Activated naive CD4-positive, alpha-beta T cell treated with anti-CD3 and anti-CD28 coated beads, Interleukin-2, amount 10 ng/mL, durations not matched to agents 7 days and 5 days (primary cell): Measurements from ENCODE around the gene TOX2.

ENCODE experiments used
- CTCF ChIA-PET: fragments of 350-600 bp; sonication (Branson Sonifier 250); formaldehyde crosslinking; loops from one replicate; lab custom pipeline; 2021; ENCODE audit warnings: antibody characterized with exemption; lab: Charles Lee
- DNase-seq: peaks from one replicate; pipeline ENCODE4 v3.0.0-alpha.2; 2020
- H3K27ac Mint-ChIP-seq: one replicate; pipeline ENCODE4 v1.8.0; 2021; ENCODE audit warnings: mild to moderate bottlenecking, moderate library complexity, mixed read lengths
- H3K27me3 Mint-ChIP-seq: one replicate; pipeline ENCODE4 v1.8.0; 2021; ENCODE audit warnings: mild to moderate bottlenecking, mixed read lengths
- H3K36me3 Mint-ChIP-seq: one replicate; pipeline ENCODE4 v1.8.0; 2021; ENCODE audit warnings: mixed read lengths
- H3K4me1 Mint-ChIP-seq: one replicate; pipeline ENCODE4 v1.8.0; 2021; ENCODE audit warnings: mixed read lengths
- H3K4me3 Mint-ChIP-seq: one replicate; pipeline ENCODE4 v1.8.0; 2021; ENCODE audit warnings: mild to moderate bottlenecking, moderate library complexity, mixed read lengths
- H3K9me3 Mint-ChIP-seq: one replicate; pipeline ENCODE4 v1.8.0; 2021; ENCODE audit warnings: mixed read lengths

The TOX2 gene

GRCh38 chr20:43949741-43950618 is 35.3 kb downstream of the TOX2 start:
- Mint-ChIP-seq H3K27me3 (peaks cover 80% of the 10 kb centered on the region), H3K27ac (peak overlapping the region; percentile 50), H3K4me3 (peak overlapping the region; percentile 34), H3K4me1 (peaks cover 77% of the 10 kb centered on the region), H3K36me3 (no peaks in the 10 kb centered on the region), H3K9me3 (no peaks in the 10 kb centered on the region)
- CTCF ChIA-PET, result interaction anchor here (1.0 to 2.2 kb wide), 4 partner anchors 9 to 110 kb away, joined by 3 to 5 read pairs (median 4); no protein-coding TSS in a partner anchor
- DNase-seq, result peak; percentile 89

- no peak overlapping the region for H3K4me3 Mint-ChIP-seq
- no peak for DNase-seq
- H3K9me3 Mint-ChIP-seq, result peaks cover 16% of the 10 kb centered on the region
- CTCF ChIA-PET, result interaction anchor here (0.8 to 2.0 kb wide), 5 partner anchors 14 to 203 kb away, joined by 3 to 5 read pairs (median 4); no protein-coding TSS in a partner anchor
- H3K4me1 Mint-ChIP-seq, result peaks cover 81% of the 10 kb centered on the region
- peaks cover 12% of the 10 kb centered on the region for H3K36me3 Mint-ChIP-seq
- H3K27me3 Mint-ChIP-seq, result peaks cover 58% of the 10 kb centered on the region
- H3K27ac Mint-ChIP-seq, result no peak overlapping the region
Observed at GRCh38 chr20:43953919-43954592, 39.4 kb downstream of the TOX2 start.

GRCh38 chr20:43954704-43955061 is 40.0 kb downstream of the TOX2 start:
- Mint-ChIP-seq H3K4me1 (peaks cover 81% of the 10 kb centered on the region), H3K36me3 (peaks cover 12% of the 10 kb centered on the region), H3K9me3 (peaks cover 16% of the 10 kb centered on the region), H3K27ac (no peak overlapping the region), H3K27me3 (peaks cover 53% of the 10 kb centered on the region), H3K4me3 (no peak overlapping the region)
- CTCF ChIA-PET, result interaction anchor here (0.8 to 2.0 kb wide), 4 partner anchors 15 to 204 kb away, joined by 4 to 5 read pairs (median 4); no protein-coding TSS in a partner anchor
- no peak for DNase-seq

- Mint-ChIP-seq H3K4me1 (peaks cover 81% of the 10 kb centered on the region), H3K36me3 (peaks cover 12% of the 10 kb centered on the region), H3K9me3 (peaks cover 16% of the 10 kb centered on the region), H3K27ac (no peak overlapping the region), H3K4me3 (no peak overlapping the region), H3K27me3 (peaks cover 48% of the 10 kb centered on the region)
- DNase-seq, result peak; percentile 49
- CTCF ChIA-PET, result interaction anchor here (0.8 to 2.0 kb wide), 4 partner anchors 15 to 204 kb away, joined by 4 to 5 read pairs (median 4); no protein-coding TSS in a partner anchor
Observed at GRCh38 chr20:43955062-43955749, 40.6 kb downstream of the TOX2 start.

- H3K36me3 Mint-ChIP-seq, result peaks cover 12% of the 10 kb centered on the region
- H3K4me1 Mint-ChIP-seq, result peaks cover 79% of the 10 kb centered on the region
- peak overlapping the region; percentile 30 for H3K27ac Mint-ChIP-seq
- no peak for DNase-seq
- H3K9me3 Mint-ChIP-seq, result peaks cover 16% of the 10 kb centered on the region
- CTCF ChIA-PET, result interaction anchor here (0.6 kb wide), 1 partner anchor 355 kb away, joined by 3 read pairs; no protein-coding TSS in a partner anchor
- H3K27me3 Mint-ChIP-seq, result peaks cover 52% of the 10 kb centered on the region
- no peak overlapping the region for H3K4me3 Mint-ChIP-seq
Observed at GRCh38 chr20:43955750-43956191, 41.1 kb downstream of the TOX2 start.

DNA sequence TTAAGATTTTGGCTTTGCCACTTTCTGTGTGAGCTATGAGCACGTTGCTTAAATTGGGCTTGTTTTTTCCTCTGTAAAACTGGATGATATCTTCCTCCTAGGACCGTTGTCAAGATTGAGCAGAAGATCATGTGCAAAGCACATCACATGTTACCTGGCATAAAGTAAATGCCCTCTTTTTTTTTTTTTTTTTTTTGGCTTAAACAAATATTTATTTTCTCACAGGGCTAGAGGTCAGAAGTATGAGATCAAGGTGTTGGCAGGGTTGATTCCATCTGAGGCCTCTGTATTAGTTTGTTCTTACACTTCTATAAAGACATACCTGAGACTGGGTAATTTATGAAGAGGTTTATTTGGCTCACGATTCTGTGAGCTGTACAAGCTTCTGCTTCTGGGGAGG is 42.7 kb downstream of the TOX2 start:
- no peak overlapping the region for H3K27ac Mint-ChIP-seq
- H3K27me3 Mint-ChIP-seq, result peaks cover 62% of the 10 kb centered on the region

DNA sequence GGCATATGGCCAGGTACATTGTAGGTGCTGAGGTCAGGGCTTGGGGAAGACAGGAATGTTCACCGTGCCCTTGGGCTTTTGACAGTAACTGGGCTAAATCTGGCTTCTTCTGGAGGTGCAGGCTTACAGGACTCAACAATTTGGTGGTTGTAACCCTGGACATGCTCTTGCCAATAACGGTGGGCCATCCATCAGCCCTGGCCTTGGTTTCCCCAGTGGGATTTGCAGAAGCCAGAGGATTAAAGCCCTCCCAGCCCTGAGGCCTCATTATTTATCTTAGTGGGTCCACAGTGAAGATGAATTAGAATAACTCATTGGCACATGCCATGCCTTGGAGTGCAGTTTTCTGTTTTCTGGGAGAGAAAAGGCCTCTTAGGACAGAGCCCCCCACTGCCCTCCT is 44.0 kb downstream of the TOX2 start:
- H3K4me1 Mint-ChIP-seq, result peaks cover 66% of the 10 kb centered on the region
- peaks cover 16% of the 10 kb centered on the region for H3K9me3 Mint-ChIP-seq
- H3K27ac Mint-ChIP-seq, result no peak overlapping the region
- H3K4me3 Mint-ChIP-seq, result no peak overlapping the region
- H3K36me3 Mint-ChIP-seq, result peaks cover 12% of the 10 kb centered on the region
- CTCF ChIA-PET, result no interaction called here
- H3K27me3 Mint-ChIP-seq, result peaks cover 51% of the 10 kb centered on the region
- no peak for DNase-seq

More for the DNA sequence above, 42.7 kb downstream of the TOX2 start:
- H3K4me3 Mint-ChIP-seq, result no peak overlapping the region
- DNase-seq, result no peak
- peaks cover 74% of the 10 kb centered on the region for H3K4me1 Mint-ChIP-seq
- CTCF ChIA-PET, result interaction anchor here (1.0 kb wide), 1 partner anchor 9 kb away, joined by 3 read pairs; no protein-coding TSS in a partner anchor
- peaks cover 16% of the 10 kb centered on the region for H3K9me3 Mint-ChIP-seq
- H3K36me3 Mint-ChIP-seq, result peaks cover 12% of the 10 kb centered on the region

DNA sequence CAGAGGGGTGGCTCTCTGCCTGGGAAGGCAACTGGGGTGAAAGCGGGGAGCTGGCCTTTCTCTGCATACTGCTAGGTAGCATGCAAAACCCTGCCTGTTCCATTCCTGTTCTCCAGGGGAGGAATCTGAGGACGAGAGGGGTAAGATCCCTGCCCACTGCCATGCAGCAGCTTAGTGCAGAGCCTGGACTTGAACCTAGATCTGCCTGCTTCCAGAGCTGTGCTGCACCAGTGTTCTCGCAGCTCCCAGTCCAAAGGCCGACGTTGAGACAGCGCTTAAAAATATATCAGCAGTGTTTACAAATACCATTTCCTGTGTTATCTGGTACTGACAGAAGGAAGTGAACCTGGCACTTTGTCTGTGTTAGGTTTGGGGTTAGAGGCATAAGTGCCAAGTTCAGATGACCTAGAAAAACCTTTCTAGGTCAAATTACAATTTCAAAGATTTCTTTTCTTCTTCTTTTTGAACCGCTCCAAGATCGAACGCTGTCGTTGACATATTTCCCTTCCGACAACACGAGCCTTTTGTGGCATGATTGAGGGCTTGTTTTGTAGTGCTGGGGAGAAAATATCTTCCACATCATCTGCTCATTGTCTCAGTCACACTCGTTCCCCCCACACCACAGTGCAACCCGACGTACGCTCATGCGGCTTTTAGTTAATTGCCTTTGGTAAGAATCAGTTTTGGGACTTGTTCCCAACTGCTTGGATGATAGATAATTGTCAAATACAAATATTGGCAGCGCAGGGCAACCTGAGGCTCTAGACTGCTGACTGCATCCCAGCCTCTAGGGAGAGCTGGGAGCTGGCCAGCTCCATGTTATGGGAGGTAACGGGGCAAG is 44.6 kb downstream of the TOX2 start:
- Mint-ChIP-seq H3K27ac (peak overlapping the region; percentile 0), H3K4me3 (no peak overlapping the region), H3K9me3 (peaks cover 16% of the 10 kb centered on the region), H3K4me1 (peaks cover 65% of the 10 kb centered on the region), H3K27me3 (peaks cover 45% of the 10 kb centered on the region), H3K36me3 (peaks cover 12% of the 10 kb centered on the region)
- CTCF ChIA-PET, result interaction anchor here (1.4 to 1.9 kb wide), 3 partner anchors 11 to 208 kb away, joined by 4 to 5 read pairs (median 5); no protein-coding TSS in a partner anchor
- DNase-seq, result peak; percentile 32

GRCh38 chr20:43959920-43960227 is 45.2 kb downstream of the TOX2 start:
- DNase-seq, result no peak
- Mint-ChIP-seq H3K9me3 (peaks cover 16% of the 10 kb centered on the region), H3K36me3 (peaks cover 12% of the 10 kb centered on the region), H3K27ac (no peak overlapping the region), H3K27me3 (peaks cover 40% of the 10 kb centered on the region), H3K4me1 (peaks cover 65% of the 10 kb centered on the region), H3K4me3 (no peak overlapping the region)
- CTCF ChIA-PET, result interaction anchor here (1.4 to 1.9 kb wide), 3 partner anchors 11 to 208 kb away, joined by 4 to 5 read pairs (median 5); no protein-coding TSS in a partner anchor

DNA sequence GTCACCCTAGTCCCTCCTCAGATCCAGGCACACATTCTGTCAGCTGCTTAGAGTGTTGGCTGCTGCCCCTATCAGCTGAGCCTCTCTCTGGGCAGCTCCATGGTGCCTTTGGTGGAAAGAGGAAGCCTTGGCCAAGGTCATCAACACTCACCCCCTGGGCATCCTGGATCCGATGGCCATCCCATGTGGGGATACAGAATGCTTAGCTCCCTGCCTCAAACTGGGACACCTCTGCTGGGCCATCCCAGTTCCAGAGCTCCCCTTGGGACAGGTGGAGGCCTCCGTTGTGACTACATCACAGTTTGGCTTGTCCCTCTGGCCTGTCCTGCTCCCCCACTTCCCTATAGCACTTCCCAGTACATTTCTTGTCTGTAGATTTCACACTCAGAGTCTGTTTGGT is 45.6 kb downstream of the TOX2 start:
- H3K4me3 Mint-ChIP-seq, result no peak overlapping the region
- peaks cover 65% of the 10 kb centered on the region for H3K4me1 Mint-ChIP-seq
- no peak for DNase-seq
- CTCF ChIA-PET, result interaction anchor here (1.4 to 1.9 kb wide), 3 partner anchors 12 to 209 kb away, joined by 4 to 5 read pairs (median 5); no protein-coding TSS in a partner anchor
- peaks cover 12% of the 10 kb centered on the region for H3K36me3 Mint-ChIP-seq
- peaks cover 16% of the 10 kb centered on the region for H3K9me3 Mint-ChIP-seq
- peaks cover 40% of the 10 kb centered on the region for H3K27me3 Mint-ChIP-seq
- H3K27ac Mint-ChIP-seq, result no peak overlapping the region

DNA sequence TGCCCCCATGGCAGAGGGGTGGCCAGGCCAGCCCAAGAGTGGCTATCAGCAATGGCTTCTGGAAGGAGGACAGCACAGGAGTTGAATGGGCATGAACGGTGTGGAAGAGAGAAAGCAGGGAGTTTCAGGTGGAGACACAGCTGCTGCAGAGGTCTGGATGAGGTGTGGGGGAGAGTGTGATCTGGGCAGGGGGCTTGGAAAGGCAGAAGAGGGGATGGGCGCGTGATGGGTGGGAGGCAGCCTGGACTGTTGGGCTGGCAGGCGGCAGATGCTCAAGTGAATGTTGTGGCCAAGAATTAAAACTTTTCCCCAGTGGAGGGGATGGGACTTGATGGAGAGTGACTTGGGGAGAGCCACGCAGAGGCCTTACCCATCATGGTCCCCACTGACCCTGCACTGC is 46.5 kb downstream of the TOX2 start:
- Mint-ChIP-seq H3K27ac (no peak overlapping the region), H3K9me3 (peaks cover 16% of the 10 kb centered on the region), H3K27me3 (peaks cover 40% of the 10 kb centered on the region), H3K4me1 (peaks cover 57% of the 10 kb centered on the region), H3K4me3 (no peak overlapping the region), H3K36me3 (peaks cover 12% of the 10 kb centered on the region)
- CTCF ChIA-PET, result interaction anchor here (1.5 to 1.9 kb wide), 2 partner anchors 12 to 19 kb away, joined by 5 read pairs; no protein-coding TSS in a partner anchor
- no peak for DNase-seq

GRCh38 chr20:43961541-43962471 is 47.2 kb downstream of the TOX2 start:
- no peak overlapping the region for H3K4me3 Mint-ChIP-seq
- no peak for DNase-seq
- H3K4me1 Mint-ChIP-seq, result peaks cover 54% of the 10 kb centered on the region
- peaks cover 15% of the 10 kb centered on the region for H3K9me3 Mint-ChIP-seq
- H3K36me3 Mint-ChIP-seq, result peaks cover 11% of the 10 kb centered on the region
- CTCF ChIA-PET, result interaction anchor here (0.6 to 1.9 kb wide), 2 partner anchors 19 to 60 kb away, joined by 3 to 5 read pairs; no protein-coding TSS in a partner anchor
- peaks cover 40% of the 10 kb centered on the region for H3K27me3 Mint-ChIP-seq
- H3K27ac Mint-ChIP-seq, result no peak overlapping the region
